ENCODE results near the gene LEMD3.

DNA sequence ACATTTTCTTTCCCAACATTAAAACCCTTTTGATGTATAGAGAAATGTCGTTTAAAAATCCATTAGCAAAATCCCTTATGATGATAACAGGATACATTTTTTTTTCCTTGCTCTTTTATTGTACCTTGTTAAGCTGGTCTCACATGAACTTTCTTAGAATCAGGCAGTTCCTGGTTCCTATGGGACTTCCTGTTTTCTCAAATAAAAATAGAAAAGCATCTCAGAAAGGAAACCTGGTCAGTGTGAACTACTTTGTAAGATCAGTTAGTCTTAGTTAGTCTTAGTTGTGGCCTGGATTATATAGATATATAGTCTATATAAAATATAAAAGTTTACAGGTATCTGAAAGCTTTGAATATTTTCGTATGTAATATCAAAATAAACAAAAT is 40.3 kb downstream of the LEMD3 start:
- no peak for TF ChIP-seq EZH2 (IDR thresholded peaks at IDR 0.05; ENCODE audit: insufficient read depth, poor library complexity, severe bottlenecking)
- TF ChIP-seq EZH2phosphoT487 (IDR thresholded peaks at IDR 0.05; ENCODE audit: insufficient read depth, low read depth) = no peak
